Adrenal gland (tissue), 5 donors: ENCODE data around the gene TSHB.

Experiments
- CTCF ChIP-seq, 6 experiments: fragments of 450-650 bp in 4 of 6; fragments of 200-600 bp in 2 of 6; sonication (generic) in 1 of 6; IDR thresholded peaks; 1 replicate in 5 of 6; 2 replicates in 1 of 6; pipeline versions ENCODE4 v1.5.1 to v1.8.0; 2016 to 2021; ENCODE audit warnings: antibody characterized with exemption in 6 of 6, mild to moderate bottlenecking in 2 of 6, moderate library complexity in 1 of 6
- POLR2A ChIP-seq, 2 donors: fragments of 450-650 bp; IDR thresholded peaks; one replicate each; pipeline ENCODE4 v1.6.1; 2017; ENCODE audit warnings: antibody characterized with exemption in 2 of 2, mild to moderate bottlenecking in 2 of 2, moderate library complexity in 1 of 2
- donor health status: DM: no; HTN: no; CAD: no.

GRCh38 chr1:115074839-115075534 lies 45.4 kb downstream of the TSHB start:
- no peak for TF ChIP-seq POLR2A (IDR thresholded peaks at IDR 0.05)
- no peak for TF ChIP-seq CTCF (IDR thresholded peaks at IDR 0.05)
